Lower leg skin (tissue), 3 donors: Measurements from ENCODE around the gene CLEC6A.

ENCODE experiments used
- CTCF ChIP-seq, 3 donors: fragments of 450-650 bp; IDR thresholded peaks; one replicate each; pipeline ENCODE4 v1.5.1; 2016; ENCODE audit warnings: antibody characterized with exemption in 3 of 3, mild to moderate bottlenecking in 3 of 3, moderate library complexity in 2 of 3
- POLR2A ChIP-seq, 2 donors: fragments of 450-650 bp; IDR thresholded peaks; one replicate each; pipeline ENCODE4 v1.6.1; 2016 to 2017; ENCODE audit warnings: antibody characterized with exemption in 2 of 2, mild to moderate bottlenecking in 1 of 2, moderate library complexity in 1 of 2

GRCh38 chr12:8504351-8504750 lies 48.6 kb downstream of the CLEC6A start:
- TF ChIP-seq CTCF (IDR thresholded peaks at IDR 0.05): no peak
- TF ChIP-seq POLR2A (IDR thresholded peaks at IDR 0.05): no peak
